ENCODE results near the gene CCDC146. TPM values are rescaled to one million over a fixed set of nuclear protein-coding genes. Genes with fewer than 3 reads are reported as not detected.

CCDC146 gene
- total RNA-seq, 1 experiment from 2014 or later: 0.72 TPM

DNA sequence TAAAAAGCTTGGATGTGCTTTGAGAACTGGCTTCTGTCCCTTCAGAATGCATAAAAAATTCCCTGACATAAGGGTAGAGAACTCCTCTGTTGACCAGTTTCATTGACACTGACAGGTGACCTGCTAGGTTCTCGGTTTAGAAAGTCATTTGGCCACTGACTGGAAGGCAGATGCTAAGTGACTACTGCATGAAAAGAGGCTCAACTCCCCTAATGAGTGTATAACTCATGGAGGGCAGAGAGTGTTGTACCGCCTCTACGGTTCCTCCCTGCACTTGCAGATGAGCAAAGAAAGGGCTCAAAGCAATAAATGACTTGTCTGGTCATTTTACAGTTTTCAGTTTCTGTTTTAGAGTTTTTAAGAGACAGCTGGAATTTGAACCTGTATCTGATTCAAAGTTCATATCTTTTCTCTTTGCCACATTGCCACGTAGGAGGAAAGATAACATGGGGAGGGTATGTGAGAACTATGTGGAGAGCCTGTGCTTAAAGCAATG is 80.1 kb downstream of the CCDC146 start:
- Histone ChIP-seq H4K20me1 (ENCODE audit: control insufficient read depth, insufficient read depth, insufficient read length) (no peaks in the 10 kb centered on the region), H2AK5ac (ENCODE audit: insufficient read length, low read length) (no peak overlapping the region), H4K8ac (replicated peaks; ENCODE audit: insufficient read length, low read depth, low read length) (no peak overlapping the region), H2BK12ac (ENCODE audit: insufficient read length, low read depth, low read length) (no peak overlapping the region), H2BK120ac (ENCODE audit: low read depth, low read length, poor library complexity, severe bottlenecking) (no peak overlapping the region), H3K9me3 (ENCODE audit: control insufficient read depth, low read depth, low read length) (no peaks in the 10 kb centered on the region), H3K23me2 (ENCODE audit: insufficient read length, low read depth, low read length, poor library complexity, severe bottlenecking) (peaks cover 5% of the 10 kb centered on the region), H3K14ac (ENCODE audit: insufficient read depth, low read length) (no peak overlapping the region), H3K4me1 (ENCODE audit: insufficient read depth, low read length) (peaks cover 2% of the 10 kb centered on the region; the same call in 1 of the 2 replicates), H2BK5ac (ENCODE audit: insufficient read length, low read length) (no peak overlapping the region), H3K79me2 (ENCODE audit: insufficient read depth, low read length) (no peaks in the 10 kb centered on the region), H3T11ph (ENCODE audit: low read length) (no peak overlapping the region), H3K4me2 (ENCODE audit: insufficient read depth, insufficient read length, low read length) (no peak overlapping the region), H2BK15ac (ENCODE audit: low read depth, low read length) (no peak overlapping the region), H4K91ac (ENCODE audit: insufficient read length, low read depth, low read length) (no peak overlapping the region), H2BK20ac (ENCODE audit: low read depth, low read length, poor library complexity, severe bottlenecking) (no peak overlapping the region), H4K5ac (ENCODE audit: insufficient read length, low read depth, low read length) (no peak overlapping the region), H3K4ac (ENCODE audit: low read depth, low read length) (no peak overlapping the region), H2AFZ (ENCODE audit: low read length) (no peak overlapping the region), H3K27ac (ENCODE audit: insufficient read length, low read depth, low read length) (no peak overlapping the region), H3K9ac (ENCODE audit: extremely low read depth, insufficient read length, low read length) (no peak overlapping the region), H3K79me1 (ENCODE audit: insufficient read depth, low read depth, low read length, poor library complexity, severe bottlenecking) (no peaks in the 10 kb centered on the region), H3K18ac (ENCODE audit: insufficient read length, low read depth, low read length) (no peak overlapping the region), H3K56ac (ENCODE audit: insufficient read length, low read depth, low read length) (no peak overlapping the region), H3K27me3 (ENCODE audit: insufficient read depth, low read length) (no peaks in the 10 kb centered on the region), H3K23ac (ENCODE audit: insufficient read length, low read depth, low read length) (no peak overlapping the region)
- DNase-seq: no peak
- H3K27ac Mint-ChIP-seq: no peak overlapping the region
- no peaks in the 10 kb centered on the region for H3K9me3 Mint-ChIP-seq
- WGBS (ENCODE audit: extremely low coverage, insufficient read length, low lambda C conversion rate): no CpG with 5 or more reads among the region's 4 CpGs
- H3K4me3 Mint-ChIP-seq: no peak overlapping the region
- no peaks in the 10 kb centered on the region for H3K36me3 Mint-ChIP-seq (ENCODE audit: insufficient read depth in 1 of 3, low read depth in 3 of 3)
- peaks cover 6 to 8% of the 10 kb centered on the region in 2 experiments for H3K4me1 Mint-ChIP-seq
- H3K27me3 Mint-ChIP-seq (ENCODE audit: low read depth): peaks cover 8% of the 10 kb centered on the region
- TF ChIP-seq, protein P1, sequence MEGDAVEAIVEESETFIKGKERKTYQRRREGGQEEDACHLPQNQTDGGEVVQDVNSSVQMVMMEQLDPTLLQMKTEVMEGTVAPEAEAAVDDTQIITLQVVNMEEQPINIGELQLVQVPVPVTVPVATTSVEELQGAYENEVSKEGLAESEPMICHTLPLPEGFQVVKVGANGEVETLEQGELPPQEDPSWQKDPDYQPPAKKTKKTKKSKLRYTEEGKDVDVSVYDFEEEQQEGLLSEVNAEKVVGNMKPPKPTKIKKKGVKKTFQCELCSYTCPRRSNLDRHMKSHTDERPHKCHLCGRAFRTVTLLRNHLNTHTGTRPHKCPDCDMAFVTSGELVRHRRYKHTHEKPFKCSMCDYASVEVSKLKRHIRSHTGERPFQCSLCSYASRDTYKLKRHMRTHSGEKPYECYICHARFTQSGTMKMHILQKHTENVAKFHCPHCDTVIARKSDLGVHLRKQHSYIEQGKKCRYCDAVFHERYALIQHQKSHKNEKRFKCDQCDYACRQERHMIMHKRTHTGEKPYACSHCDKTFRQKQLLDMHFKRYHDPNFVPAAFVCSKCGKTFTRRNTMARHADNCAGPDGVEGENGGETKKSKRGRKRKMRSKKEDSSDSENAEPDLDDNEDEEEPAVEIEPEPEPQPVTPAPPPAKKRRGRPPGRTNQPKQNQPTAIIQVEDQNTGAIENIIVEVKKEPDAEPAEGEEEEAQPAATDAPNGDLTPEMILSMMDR (conservative IDR thresholded peaks at IDR 0.05): no peak

Data from H9 (cell line).